ENCODE results near the gene ATP1A2. TPM values are rescaled to one million over a fixed set of nuclear protein-coding genes. Genes with fewer than 3 reads are reported as not detected.

ATP1A2 gene
- total and polyA plus RNA-seq, 2 donors (not counting 3 experiments of a cell fraction or from before 2014, with no cell fraction given) = not detected

DNA sequence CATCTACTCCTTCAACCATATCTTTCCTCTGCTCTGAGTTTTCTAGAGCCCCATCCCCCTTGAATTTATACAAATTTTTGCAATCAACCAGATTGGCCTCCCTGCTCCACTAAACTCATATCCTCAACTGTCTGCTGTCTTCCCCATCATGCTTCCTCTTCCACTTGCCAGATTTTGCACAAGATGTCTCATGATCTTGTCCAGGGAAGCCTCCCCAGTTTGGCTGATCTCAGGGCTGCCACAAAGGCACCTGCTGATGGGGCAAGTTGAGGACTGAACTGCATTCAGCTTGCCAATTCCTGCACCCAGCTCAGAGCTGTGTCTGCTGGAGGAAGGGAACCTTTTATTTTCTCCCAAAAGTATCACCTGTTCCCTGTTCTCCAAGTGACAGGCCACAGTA lies 38.1 kb upstream of the ATP1A2 start:
- H3K27me3 ChIP-seq (ENCODE audit: control insufficient read depth in 2 of 2, insufficient read depth in 2 of 2, low read length in 2 of 2) = peaks cover 34 to 44% of the 10 kb centered on the region in 2 experiments
- FAIRE-seq = no peak

More for the DNA sequence above, 38.1 kb upstream of the ATP1A2 start:
- H4K20me1 ChIP-seq (replicated peaks; ENCODE audit: control insufficient read depth, extremely low read depth, insufficient read depth, low read length) = no peaks in the 10 kb centered on the region
- H3K4me3 ChIP-seq (replicated peaks in 1 of 3; ENCODE audit: insufficient read depth in 1 of 3, low read depth in 1 of 3, low read length in 3 of 3) = no peak overlapping the region
- H3K9ac ChIP-seq (replicated peaks; ENCODE audit: extremely low read depth, insufficient read depth, low read length) = no peak overlapping the region
- H3K79me2 ChIP-seq (ENCODE audit: control insufficient read depth, insufficient read depth, low read length) = no peaks in the 10 kb centered on the region
- no peaks in the 10 kb centered on the region for H3K36me3 ChIP-seq (ENCODE audit: control insufficient read depth in 2 of 2, extremely low read depth in 1 of 2, insufficient read depth in 2 of 2, low read length in 2 of 2)
- intact Hi-C loops (cut with micrococcal nuclease) (no loop called here), dilution Hi-C loops (cut with MboI; ENCODE audit: extremely low pct_ligation_motif_present, low sequenced_read_pairs) (no loop called here)
- H3K4me1 ChIP-seq (ENCODE audit: control insufficient read depth, extremely low read depth, insufficient read depth, low read length) = no peaks in the 10 kb centered on the region
- no TSS peak for BruUV-seq (replicated peaks)
- DNase-seq (ENCODE audit: low read depth, low spot score) = no peak
- no peak overlapping the region for H3K4me2 ChIP-seq (ENCODE audit: insufficient read depth, low read length)
- no peak for TF ChIP-seq FOS (IDR thresholded peaks at IDR 0.05; ENCODE audit: borderline replicate concordance, insufficient read depth, low read length)
- no peak for TF ChIP-seq MYC (IDR thresholded peaks at IDR 0.05; ENCODE audit: low read depth, low read length)
- TF ChIP-seq MAX (IDR thresholded peaks at IDR 0.05; ENCODE audit: insufficient read depth, insufficient read length) = no peak
- TF ChIP-seq POLR2A (IDR thresholded peaks at IDR 0.05; ENCODE audit: low read depth, low read length) = no peak
- TF ChIP-seq JUN (IDR thresholded peaks at IDR 0.05; ENCODE audit: borderline replicate concordance, insufficient read depth, insufficient read length, low read depth) = no peak
- TF ChIP-seq EZH2 (IDR thresholded peaks at IDR 0.05; ENCODE audit: borderline replicate concordance, low read depth, low read length, severe bottlenecking) = no peak
- no peak for TF ChIP-seq POLR2AphosphoS5 (IDR thresholded peaks at IDR 0.05; ENCODE audit: insufficient read depth, low read depth, low read length)
- no peak for TF ChIP-seq CTCF (IDR thresholded peaks at IDR 0.05; ENCODE audit: extremely low read depth in 1 of 2, insufficient read depth in 1 of 2, low read depth in 1 of 2, low read length in 2 of 2)
- TF ChIP-seq GATA2 (IDR thresholded peaks at IDR 0.05; ENCODE audit: insufficient read depth, insufficient read length, low read depth, low read length) = no peak
- H3K9me3 ChIP-seq (replicated peaks; ENCODE audit: control insufficient read depth, insufficient read depth, low read length) = no peaks in the 10 kb centered on the region
- H3K27ac ChIP-seq (ENCODE audit: insufficient read depth, low read depth, low read length) = no peak overlapping the region
- CTCF ChIA-PET = interaction anchor here (1.0 to 4.2 kb wide), 11 partner anchors 8 to 944 kb away, joined by 3 to 37 read pairs (median 8); partner anchors contain the start of gene KCNJ10
- H2AFZ ChIP-seq (ENCODE audit: low read depth, low read length) = no peak overlapping the region
- POLR2A ChIA-PET = no interaction called here
- no peaks in the 10 kb centered on the region for H3K9me1 ChIP-seq (replicated peaks; ENCODE audit: control insufficient read depth, extremely low read depth, insufficient read depth, low read length)

Measured in endothelial cell of umbilical vein (primary cell).